SK-N-MC (cell line): ENCODE results near the gene OR1L8.

ENCODE experiments used
- EZH2 ChIP-seq: fragments of 200-600 bp; sonication (generic); IDR thresholded peaks from one replicate; pipeline ENCODE4 v1.6.1; 2017; ENCODE audit warnings: antibody characterized with exemption
- POLR2AphosphoS5 ChIP-seq: IDR thresholded peaks from 2 replicates; pipeline ENCODE4 v1.6.1; 2012; ENCODE audit warnings: mild to moderate bottlenecking, low read depth, low read length, borderline replicate concordance

DNA sequence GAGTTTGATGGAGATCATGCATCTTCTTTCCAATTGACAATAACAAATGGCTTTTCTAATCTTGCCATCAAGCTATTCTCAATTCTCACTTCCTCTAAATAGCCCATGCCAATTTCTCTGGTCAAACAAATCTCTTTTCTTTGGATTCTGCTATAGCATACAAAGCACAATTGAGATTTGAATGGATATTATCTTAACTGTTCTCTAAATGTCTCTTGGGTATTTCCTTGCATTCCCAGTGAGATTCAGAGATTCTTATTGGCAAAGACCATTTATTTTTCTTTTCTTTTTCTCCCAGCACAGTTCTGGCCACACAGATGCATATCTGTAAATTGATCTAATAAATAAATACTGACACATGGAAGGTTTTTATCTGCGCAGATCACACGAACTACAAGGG lies 30.4 kb downstream of the OR1L8 start, which contains the start of gene OR1N2:
- TF ChIP-seq POLR2AphosphoS5 (no peak), EZH2 (no peak)
